ENCODE data around the gene DDX23. TPM values are rescaled to one million over a fixed set of nuclear protein-coding genes. Genes with fewer than 3 reads are reported as not detected.

DDX23 gene
- total RNA-seq, 2 experiments from 2014 or later = 69.4 to 76.5 TPM

- DNase-seq (peak; percentile 55 to 88 (median 78)), ATAC-seq (ENCODE audit: poor library complexity) (peak; percentile 76)
- Histone ChIP-seq H3K36me3 (ENCODE audit: insufficient read depth, low read length) (no peaks in the 10 kb centered on the region), H3K4me3 (ENCODE audit: low read length) (peak within 1 kb of the TSS; percentile 82), H3K9me3 (ENCODE audit: control insufficient read depth in 1 of 2, insufficient read depth in 1 of 2, low read length in 2 of 2) (no peaks in the 10 kb centered on the region), H3K4me1 (ENCODE audit: insufficient read depth, low read length) (peaks cover 51% of the 10 kb centered on the region), H3K27ac (ENCODE audit: low read depth in 1 of 2, low read length in 2 of 2) (no peak within 1 kb of the TSS), H3K27me3 (ENCODE audit: control insufficient read depth in 1 of 2, insufficient read depth in 2 of 2, low read length in 2 of 2) (no peaks in the 10 kb centered on the region)
- ChIA-PET POLR2A (interaction anchor here (2.3 kb wide), 1 partner anchor 33 kb away, joined by 7 read pairs; the partner anchor contains the start of gene DDX23), CTCF (interaction anchor here (0.6 kb wide), 1 partner anchor 275 kb away, joined by 3 read pairs; no protein-coding TSS in a partner anchor)
- Mint-ChIP-seq H3K9me3 (no peaks in the 10 kb centered on the region), H3K27me3 (no peaks in the 10 kb centered on the region), H3K4me3 (peak within 1 kb of the TSS; percentile 93), H3K27ac (peak within 1 kb of the TSS; percentile 28), H3K36me3 (ENCODE audit: low read depth) (no peaks in the 10 kb centered on the region), H3K4me1 (ENCODE audit: low read depth) (peaks cover 39% of the 10 kb centered on the region)
- intact Hi-C loops (cut with DNase I, micrococcal nuclease) = no loop called here
- TF ChIP-seq CTCF (IDR thresholded peaks at IDR 0.05) = no peak
Observed at GRCh38 chr12:48817873-48818830, 33.8 kb downstream of the DDX23 start, which contains the start of gene CACNB3. Gene CACNB3, plus strand, starts transcription at chr12:48818496. Its CDS starts 434 bp downstream, at chr12:48818930.

GRCh38 chr12:48816143-48816854 lies 35.7 kb downstream of the DDX23 start:
- POLR2A ChIA-PET = interaction anchor here (1.5 to 2.7 kb wide), 4 partner anchors 11 to 315 kb away, joined by 4 to 16 read pairs (median 6); partner anchors contain the start of genes CCNT1, DDX23 and TUBA1B
- intact Hi-C loops (cut with DNase I, micrococcal nuclease) = no loop called here
- no peaks in the 10 kb centered on the region for H3K27me3 Mint-ChIP-seq

More at GRCh38 chr12:48816143-48816854, 35.7 kb downstream of the DDX23 start:
- H3K36me3 ChIP-seq (ENCODE audit: insufficient read depth, low read length) = no peaks in the 10 kb centered on the region
- Mint-ChIP-seq H3K36me3 (ENCODE audit: low read depth) (no peaks in the 10 kb centered on the region), H3K4me1 (ENCODE audit: low read depth) (peaks cover 44% of the 10 kb centered on the region), H3K27ac (no peak overlapping the region), H3K4me3 (peak overlapping the region; percentile 87), H3K9me3 (no peaks in the 10 kb centered on the region)
- no peaks in the 10 kb centered on the region for H3K27me3 ChIP-seq (ENCODE audit: control insufficient read depth in 1 of 2, insufficient read depth in 2 of 2, low read length in 2 of 2)
- ATAC-seq (ENCODE audit: poor library complexity) = no peak
- peak overlapping the region; percentile 76 for H3K4me3 ChIP-seq (ENCODE audit: low read length)
- no peaks in the 10 kb centered on the region for H3K9me3 ChIP-seq (ENCODE audit: control insufficient read depth in 1 of 2, insufficient read depth in 1 of 2, low read length in 2 of 2)
- TF ChIP-seq CTCF (IDR thresholded peaks at IDR 0.05) = no peak
- H3K4me1 ChIP-seq (ENCODE audit: insufficient read depth, low read length) = peaks cover 51% of the 10 kb centered on the region
- DNase-seq = no peak
- CTCF ChIA-PET = interaction anchor here (0.8 kb wide), 1 partner anchor 63 kb away, joined by 3 read pairs; no protein-coding TSS in a partner anchor
- H3K27ac ChIP-seq (ENCODE audit: low read depth in 1 of 2, low read length in 2 of 2) = no peak overlapping the region
